Neural cell (in vitro differentiated cells): ENCODE measurements around the gene TPRKB.

Experiments
- EP300 ChIP-seq: fragments of 450-650 bp; conservative IDR thresholded peaks from 2 replicates; pipeline ENCODE4 v1.6.1; 2014; ENCODE audit warnings: antibody characterized with exemption, mild to moderate bottlenecking, moderate library complexity; ENCODE audit not compliant: poor library complexity, severe bottlenecking
- MXI1 ChIP-seq: fragments of 450-650 bp; conservative IDR thresholded peaks from 2 replicates; pipeline ENCODE4 v1.6.1; 2014; ENCODE audit warnings: antibody characterized with exemption, mild to moderate bottlenecking; ENCODE audit not compliant: poor library complexity, severe bottlenecking
- TF ChIP-seq, protein P1 (sequence below): fragments of 450-650 bp; IDR thresholded peaks from 2 replicates; pipeline ENCODE4 v1.5.1; 2014; ENCODE audit warnings: antibody characterized with exemption, mild to moderate bottlenecking, moderate library complexity; ENCODE audit not compliant: poor library complexity, severe bottlenecking

DNA sequence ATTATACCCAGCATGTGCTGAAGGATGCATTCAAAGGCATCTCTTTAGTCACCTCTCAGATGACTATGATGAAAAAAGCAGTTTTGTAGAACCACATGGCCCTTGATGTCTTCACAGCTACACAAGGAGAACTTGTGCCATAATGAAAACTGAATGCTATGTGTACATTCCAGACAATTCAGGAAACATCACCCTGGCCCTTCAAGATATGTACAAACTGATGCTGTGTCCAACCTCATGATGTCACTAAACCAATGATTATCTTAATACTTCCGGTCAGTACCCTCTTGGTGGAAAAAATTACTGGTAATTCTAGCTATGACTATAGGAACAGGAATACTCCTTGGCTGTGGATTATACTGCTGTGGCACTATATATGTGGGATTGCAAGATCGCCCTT, 22.8 kb upstream of the TPRKB start:
- no peak for TF ChIP-seq MXI1
- TF ChIP-seq, protein P1, sequence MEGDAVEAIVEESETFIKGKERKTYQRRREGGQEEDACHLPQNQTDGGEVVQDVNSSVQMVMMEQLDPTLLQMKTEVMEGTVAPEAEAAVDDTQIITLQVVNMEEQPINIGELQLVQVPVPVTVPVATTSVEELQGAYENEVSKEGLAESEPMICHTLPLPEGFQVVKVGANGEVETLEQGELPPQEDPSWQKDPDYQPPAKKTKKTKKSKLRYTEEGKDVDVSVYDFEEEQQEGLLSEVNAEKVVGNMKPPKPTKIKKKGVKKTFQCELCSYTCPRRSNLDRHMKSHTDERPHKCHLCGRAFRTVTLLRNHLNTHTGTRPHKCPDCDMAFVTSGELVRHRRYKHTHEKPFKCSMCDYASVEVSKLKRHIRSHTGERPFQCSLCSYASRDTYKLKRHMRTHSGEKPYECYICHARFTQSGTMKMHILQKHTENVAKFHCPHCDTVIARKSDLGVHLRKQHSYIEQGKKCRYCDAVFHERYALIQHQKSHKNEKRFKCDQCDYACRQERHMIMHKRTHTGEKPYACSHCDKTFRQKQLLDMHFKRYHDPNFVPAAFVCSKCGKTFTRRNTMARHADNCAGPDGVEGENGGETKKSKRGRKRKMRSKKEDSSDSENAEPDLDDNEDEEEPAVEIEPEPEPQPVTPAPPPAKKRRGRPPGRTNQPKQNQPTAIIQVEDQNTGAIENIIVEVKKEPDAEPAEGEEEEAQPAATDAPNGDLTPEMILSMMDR = no peak
- no peak for TF ChIP-seq EP300
